ENCODE measurements around the gene INPP1.

- TF ChIP-seq CTCF (IDR thresholded peaks at IDR 0.05; ENCODE audit: low read depth, low read length, poor library complexity, severe bottlenecking) (no peak), EZH2phosphoT487 (IDR thresholded peaks at IDR 0.05; ENCODE audit: borderline replicate concordance, low read length) (no peak)
These were observed 64.5 kb downstream of the INPP1 start, which contains the start of gene MFSD6 for GRCh38 chr2:190407662-190408537.

Measured in DOHH2 (cell line).